ENCODE measurements around the gene FXYD2.

DNA sequence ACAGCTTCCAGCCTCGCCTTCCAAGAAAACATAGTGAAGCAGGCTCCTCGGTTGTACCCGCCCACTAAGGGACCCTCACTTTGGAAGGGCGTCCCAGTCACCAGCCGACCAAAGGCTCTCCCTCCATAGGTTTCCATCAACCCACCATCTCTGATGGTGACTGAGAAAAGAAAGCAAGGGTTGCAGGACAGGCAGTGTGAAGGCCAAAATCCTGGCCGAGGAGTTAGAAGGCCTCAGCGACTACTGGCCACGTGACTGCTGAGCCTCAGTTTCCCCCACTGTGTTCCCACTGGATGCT, 49.2 kb upstream of the FXYD2 start:
- TF ChIP-seq BHLHE40 (IDR thresholded peaks at IDR 0.05; ENCODE audit: low read depth, low read length) (no peak), MAZ (IDR thresholded peaks at IDR 0.05; ENCODE audit: borderline replicate concordance, low read depth, low read length) (no peak), POLR2A (IDR thresholded peaks at IDR 0.05; ENCODE audit: low read depth, low read length) (no peak)
- TF ChIP-seq, protein P1, sequence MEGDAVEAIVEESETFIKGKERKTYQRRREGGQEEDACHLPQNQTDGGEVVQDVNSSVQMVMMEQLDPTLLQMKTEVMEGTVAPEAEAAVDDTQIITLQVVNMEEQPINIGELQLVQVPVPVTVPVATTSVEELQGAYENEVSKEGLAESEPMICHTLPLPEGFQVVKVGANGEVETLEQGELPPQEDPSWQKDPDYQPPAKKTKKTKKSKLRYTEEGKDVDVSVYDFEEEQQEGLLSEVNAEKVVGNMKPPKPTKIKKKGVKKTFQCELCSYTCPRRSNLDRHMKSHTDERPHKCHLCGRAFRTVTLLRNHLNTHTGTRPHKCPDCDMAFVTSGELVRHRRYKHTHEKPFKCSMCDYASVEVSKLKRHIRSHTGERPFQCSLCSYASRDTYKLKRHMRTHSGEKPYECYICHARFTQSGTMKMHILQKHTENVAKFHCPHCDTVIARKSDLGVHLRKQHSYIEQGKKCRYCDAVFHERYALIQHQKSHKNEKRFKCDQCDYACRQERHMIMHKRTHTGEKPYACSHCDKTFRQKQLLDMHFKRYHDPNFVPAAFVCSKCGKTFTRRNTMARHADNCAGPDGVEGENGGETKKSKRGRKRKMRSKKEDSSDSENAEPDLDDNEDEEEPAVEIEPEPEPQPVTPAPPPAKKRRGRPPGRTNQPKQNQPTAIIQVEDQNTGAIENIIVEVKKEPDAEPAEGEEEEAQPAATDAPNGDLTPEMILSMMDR (conservative IDR thresholded peaks at IDR 0.05; ENCODE audit: low read depth, low read length) = no peak

Measured in IMR-90 (cell line).